Spleen (tissue), 7 donors: ENCODE data around the gene RRP1B.

Source experiments
- CTCF ChIP-seq, 11 experiments: fragments of 200-600 bp in 7 of 11; fragments of 450-650 bp in 4 of 11; sonication (generic) in 4 of 11; IDR thresholded peaks in 8 of 11; conservative IDR thresholded peaks in 3 of 11; 1 replicate in 7 of 11; 2 replicates in 4 of 11; pipeline versions ENCODE4 v1.4.0 to v1.8.0; 2016 to 2021; ENCODE audit warnings: antibody characterized with exemption in 11 of 11, inconsistent platforms in 4 of 11, mild to moderate bottlenecking in 1 of 11
- POLR2AphosphoS5 ChIP-seq, 3 donors: sonication (generic); formaldehyde crosslinking; IDR thresholded peaks; one replicate each; pipeline ENCODE4 v1.5.1; 2017; ENCODE audit warnings: antibody characterized with exemption in 3 of 3
- donor health status: DM: no; HTN: no; CAD: no; lungs with moderate emphysema.
- donor health status: DM: no; HTN: no; CAD: no.
- donor health status: DM: no; HTN: no; CAD: no.

- TF ChIP-seq CTCF (IDR thresholded peaks at IDR 0.05 in 8 of 11, conservative IDR thresholded peaks at IDR 0.05 in 3 of 11) (no peak), POLR2AphosphoS5 (IDR thresholded peaks at IDR 0.05) (no peak)
These were observed 33.0 kb upstream of the RRP1B start for GRCh38 chr21:43626390-43626789.
